Measurements from ENCODE around the gene HSF2BP.
"Not testable (repeated sequence)": the region's sequence is repeated elsewhere in the genome, so short reads cannot be mapped to it uniquely, and the experiment has no call there.

HSF2BP gene

GRCh38 chr21:43659136-43660000 lies at the start of gene HSF2BP, which contains the start of gene RRP1B:
TSS of gene HSF2BP (minus strand) at chr21:43659488. CDS start at chr21:43658096, 1,392 bp downstream.
TSS of gene RRP1B (plus strand) at chr21:43659560. CDS start at chr21:43659665, 105 bp downstream.
- DNase-seq = peak; percentile 76 to 81

GRCh38 chr21:43708745-43709381 lies 49.6 kb upstream of the HSF2BP start:
- DNase-seq = no peak

- no peak for DNase-seq
These were observed 48.2 kb upstream of the HSF2BP start for GRCh38 chr21:43707462-43707861.

- DNase-seq = no peak
These were observed 44.0 kb upstream of the HSF2BP start for GRCh38 chr21:43703035-43703880.

- DNase-seq = no peak
These were observed 43.4 kb upstream of the HSF2BP start for GRCh38 chr21:43702785-43703034.

GRCh38 chr21:43701936-43702784 lies 42.9 kb upstream of the HSF2BP start:
- DNase-seq = no peak

GRCh38 chr21:43699933-43700599 lies 40.8 kb upstream of the HSF2BP start:
- no peak for DNase-seq

- DNase-seq = not testable (repeated sequence)
These were observed 40.1 kb upstream of the HSF2BP start for GRCh38 chr21:43699492-43699777.

- DNase-seq = no peak
These were observed 38.7 kb upstream of the HSF2BP start for GRCh38 chr21:43697758-43698643.

- DNase-seq = no peak
These were observed 36.9 kb upstream of the HSF2BP start for GRCh38 chr21:43696214-43696613.

GRCh38 chr21:43694437-43695079 lies 35.3 kb upstream of the HSF2BP start:
- DNase-seq = no peak

GRCh38 chr21:43693981-43694380 lies 34.7 kb upstream of the HSF2BP start:
- no peak for DNase-seq

GRCh38 chr21:43692949-43693348 lies 33.7 kb upstream of the HSF2BP start:
- no peak for DNase-seq

- DNase-seq = no peak
These were observed 32.5 kb upstream of the HSF2BP start for GRCh38 chr21:43691801-43692200.

- DNase-seq = no peak
These were observed 32.0 kb upstream of the HSF2BP start for GRCh38 chr21:43691086-43691795.

GRCh38 chr21:43690346-43690745 lies 31.1 kb upstream of the HSF2BP start:
- no peak for DNase-seq

GRCh38 chr21:43689556-43690337 lies 30.5 kb upstream of the HSF2BP start:
- DNase-seq = no peak

GRCh38 chr21:43688906-43689305 lies 29.6 kb upstream of the HSF2BP start:
- no peak for DNase-seq

Data from activated CD4-positive, alpha-beta T cell treated with anti-CD3 and anti-CD28 coated beads, Interleukin-2, amount 50 U/mL, for 48 hours (primary cell).